Anterior cingulate cortex (tissue), 58 donors: ENCODE data around the gene FAIM2.

Source experiments
- DNase-seq, 58 donors: peaks; one replicate each; lab custom pipeline; 2025; lab: John Stamatoyannopoulos, UW

Gene FAIM2

GRCh38 chr12:49903700-49904423 lies at the start of gene FAIM2:
Gene FAIM2 (minus strand): TSS chr12:49903900. CDS start chr12:49903792, 108 bp downstream.
- peak; percentile 50 to 98 (median 90) for DNase-seq

GRCh38 chr12:49953151-49953550 lies 49.5 kb upstream of the FAIM2 start:
- no peak for DNase-seq

- DNase-seq = no peak
These were observed 48.8 kb upstream of the FAIM2 start for GRCh38 chr12:49952391-49953055.

GRCh38 chr12:49951411-49952240 lies 47.9 kb upstream of the FAIM2 start:
- no peak for DNase-seq

- no peak for DNase-seq
These were observed 46.9 kb upstream of the FAIM2 start, which contains the start of gene AQP2 for GRCh38 chr12:49950273-49951251. Gene AQP2 (plus strand): TSS chr12:49950737. CDS start chr12:49950831, 94 bp downstream.

GRCh38 chr12:49949866-49950265 lies 46.2 kb upstream of the FAIM2 start:
- no peak for DNase-seq

- no peak for DNase-seq
These were observed 45.5 kb upstream of the FAIM2 start for GRCh38 chr12:49948866-49949845.

GRCh38 chr12:49947593-49948226 lies 44.0 kb upstream of the FAIM2 start:
- no peak for DNase-seq

- no peak for DNase-seq
These were observed 42.8 kb upstream of the FAIM2 start for GRCh38 chr12:49946497-49946896.

GRCh38 chr12:49946086-49946485 lies 42.4 kb upstream of the FAIM2 start:
- no peak for DNase-seq

- DNase-seq = peak in 55 of 58 donors; percentile 9 to 85 (median 54)
These were observed 41.8 kb upstream of the FAIM2 start for GRCh38 chr12:49945394-49946080.

GRCh38 chr12:49944718-49945117 lies 41.0 kb upstream of the FAIM2 start:
- DNase-seq = no peak

GRCh38 chr12:49944046-49944445 lies 40.3 kb upstream of the FAIM2 start:
- DNase-seq = no peak

- DNase-seq = no peak
These were observed 39.9 kb upstream of the FAIM2 start for GRCh38 chr12:49943625-49943960.

GRCh38 chr12:49942921-49943624 lies 39.4 kb upstream of the FAIM2 start:
- no peak for DNase-seq

GRCh38 chr12:49942512-49942893 lies 38.8 kb upstream of the FAIM2 start:
- DNase-seq = no peak
